ENCODE measurements around the gene TAF12.
A peak's percentile ranks its signal among the peaks of the same experiment; 100 is the strongest.
"Not testable (repeated sequence)": the region's sequence is repeated elsewhere in the genome, so short reads cannot be mapped to it uniquely, and the experiment has no call there.

TAF12 gene

DNA sequence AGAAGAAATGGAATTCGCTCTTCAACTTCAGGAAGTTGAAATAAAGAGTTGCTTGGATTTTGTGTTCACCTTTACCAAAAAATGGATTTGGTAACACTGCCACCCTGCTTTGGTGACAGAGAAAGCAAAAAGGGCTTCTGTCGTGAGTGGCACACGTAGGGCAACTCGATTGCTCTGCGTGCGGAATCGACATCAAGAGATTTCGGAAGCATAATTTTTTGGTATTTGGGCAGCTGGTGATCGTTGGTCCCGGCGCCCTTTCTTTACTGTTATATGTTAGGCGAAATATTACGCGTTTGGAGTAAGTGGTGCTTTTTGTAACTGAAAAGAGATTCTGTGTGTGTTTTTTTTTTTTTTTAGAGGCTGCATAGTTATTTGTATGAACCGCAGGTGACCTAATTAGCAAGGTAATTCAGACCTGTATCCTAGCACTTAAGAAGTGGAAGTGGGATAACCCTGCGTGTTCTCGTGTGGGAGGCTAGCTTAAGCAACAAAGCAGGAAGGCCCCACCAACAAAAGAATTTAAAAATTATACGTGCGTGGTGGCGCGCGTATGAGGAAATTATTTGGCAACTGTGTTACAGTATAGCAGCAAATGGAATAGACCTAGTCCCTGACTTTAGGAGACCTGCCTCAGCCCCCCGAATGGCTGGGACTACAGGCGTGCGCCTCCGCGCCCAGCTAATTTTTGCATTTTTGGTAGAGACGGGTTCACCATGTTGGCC, 5.8 kb upstream of the TAF12 start, which contains the start of gene RNU11:
Gene RNU11 (plus strand): TSS at position 127 of the 725 bp plus-strand sequence.
- H3K27ac ChIP-seq, result peak within 1 kb of the TSS; percentile 97

GRCh38 chr1:28648008-28648473, 5.2 kb upstream of the TAF12 start:
- no peak for TF ChIP-seq CTCF (conservative IDR thresholded peaks at IDR 0.05)

More for the DNA sequence above, 5.8 kb upstream of the TAF12 start, which contains the start of gene RNU11:
- TF ChIP-seq CTCF (conservative IDR thresholded peaks at IDR 0.05), result 0 out of 2 replicates have a peak, but pooled peaks have one; percentile 16

DNA sequence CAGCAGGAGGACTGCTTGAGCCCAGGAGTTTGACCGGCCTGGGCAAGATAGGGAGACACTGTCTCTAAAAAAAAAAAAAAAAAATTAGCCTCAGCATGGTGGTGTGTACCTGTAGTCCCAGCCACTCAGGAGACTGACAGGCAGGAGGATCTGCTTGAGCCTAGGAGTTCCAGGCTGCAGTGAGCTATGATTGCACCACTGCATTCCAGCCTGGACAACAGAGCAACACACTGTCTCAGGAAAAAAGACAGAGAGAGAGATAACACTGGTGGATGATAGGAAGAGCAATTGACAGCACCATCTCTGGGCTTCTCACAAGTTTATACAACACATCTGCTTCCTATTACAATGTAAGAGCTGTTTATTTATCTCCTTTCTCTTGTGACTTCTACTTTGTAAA, 3.2 kb upstream of the TAF12 start:
- no peak overlapping the region for H3K27ac ChIP-seq
- no peak for TF ChIP-seq CTCF (conservative IDR thresholded peaks at IDR 0.05)

More at GRCh38 chr1:28648008-28648473, 5.2 kb upstream of the TAF12 start:
- H3K27ac ChIP-seq, result peak overlapping the region; percentile 97

- not testable (repeated sequence) for H3K27ac ChIP-seq
These were observed 2.5 kb upstream of the TAF12 start for GRCh38 chr1:28645406-28645805.

DNA sequence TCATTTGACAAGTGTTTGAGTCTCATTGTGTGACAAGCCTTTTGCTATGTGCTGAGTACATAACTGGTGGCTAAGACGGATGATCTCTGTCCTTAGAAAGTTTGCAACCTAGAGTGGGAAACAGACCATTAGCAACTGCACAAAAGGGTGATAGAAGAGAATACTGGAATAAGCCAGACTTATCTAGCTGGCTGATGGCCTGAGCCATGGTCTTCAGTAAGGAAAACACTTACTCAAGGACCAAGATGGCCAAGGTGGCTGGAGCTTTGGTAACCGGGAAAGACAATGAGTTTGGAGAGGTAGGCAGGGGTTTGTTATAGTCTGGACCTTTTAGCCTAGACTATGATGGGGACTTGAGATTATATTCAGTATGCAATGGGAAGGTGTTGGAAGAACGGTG, 1.6 kb upstream of the TAF12 start:
- peak overlapping the region; percentile 96 for H3K27ac ChIP-seq
- no peak for TF ChIP-seq CTCF (conservative IDR thresholded peaks at IDR 0.05)

- peak overlapping the region; percentile 96 for H3K27ac ChIP-seq
- no peak for TF ChIP-seq CTCF (conservative IDR thresholded peaks at IDR 0.05)
These were observed 616 bp downstream of the TAF12 start for GRCh38 chr1:28642056-28642846.

DNA sequence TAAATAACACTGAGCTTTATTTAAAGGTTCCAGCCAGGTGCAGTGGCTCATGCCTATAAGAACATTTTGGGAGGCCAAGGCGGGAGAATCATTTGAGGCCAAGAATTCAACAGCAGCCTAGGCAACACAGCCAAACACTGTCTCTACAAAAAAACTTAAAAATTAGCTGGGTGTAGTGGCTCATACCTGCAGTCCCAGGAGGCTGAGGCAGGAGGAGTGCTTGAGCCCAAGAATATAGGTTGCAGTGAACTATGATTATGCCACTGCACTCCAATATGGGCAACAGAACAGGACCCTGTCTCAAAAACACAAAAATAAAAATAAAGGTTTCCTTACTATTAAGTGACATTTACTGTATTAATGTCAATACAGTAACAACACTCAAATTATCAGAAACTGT, 2.1 kb downstream of the TAF12 start:
- peak; percentile 47 for TF ChIP-seq CTCF (conservative IDR thresholded peaks at IDR 0.05)
- no peak overlapping the region for H3K27ac ChIP-seq
